H54 (cell line): Measurements from ENCODE around the gene PARD6A.

Experiments
- DNase-seq: peaks from one replicate; pipeline ENCODE4 v3.0.0; 2011; ENCODE audit warnings: low spot score, mixed read lengths; ENCODE audit not compliant: insufficient read length
- FAIRE-seq: peaks from 3 replicates; lab custom pipeline; 2011; peaks lifted over from hg19 to GRCh38; lab: Jason Lieb, UNC
- POLR2A ChIP-seq: IDR thresholded peaks from 2 replicates; pipeline ENCODE4 v1.6.1; 2011; ENCODE audit warnings: low read depth, mild to moderate bottlenecking, low read length

PARD6A gene

GRCh38 chr16:67703626-67704025, 42.9 kb downstream of the PARD6A start:
- TF ChIP-seq POLR2A, result no peak
- FAIRE-seq (no peak), DNase-seq (no peak)

- TF ChIP-seq POLR2A, result no peak
- DNase-seq (no peak), FAIRE-seq (no peak)
Observed at GRCh38 chr16:67704110-67704509, 43.4 kb downstream of the PARD6A start.

GRCh38 chr16:67707210-67707609, 46.5 kb downstream of the PARD6A start:
- DNase-seq (no peak), FAIRE-seq (no peak)
- TF ChIP-seq POLR2A, result no peak

- FAIRE-seq, result no peak
Observed at GRCh38 chr16:67707790-67708189, 47.0 kb downstream of the PARD6A start.

GRCh38 chr16:67708368-67708771, 47.6 kb downstream of the PARD6A start:
- no peak for FAIRE-seq
- TF ChIP-seq POLR2A, result no peak
- no peak for DNase-seq

More at GRCh38 chr16:67707790-67708189, 47.0 kb downstream of the PARD6A start:
- no peak for TF ChIP-seq POLR2A
- no peak for DNase-seq

GRCh38 chr16:67709050-67709449, 48.3 kb downstream of the PARD6A start:
- no peak for TF ChIP-seq POLR2A
- DNase-seq (no peak), FAIRE-seq (no peak)

GRCh38 chr16:67710607-67711006, 49.8 kb downstream of the PARD6A start:
- FAIRE-seq (no peak), DNase-seq (no peak)
- no peak for TF ChIP-seq POLR2A
